Measurements from ENCODE around the gene CRIP1. TPM values are rescaled to one million over a fixed set of nuclear protein-coding genes. Genes with fewer than 3 reads are reported as not detected.

Gene CRIP1
- total and polyA plus RNA-seq, 2 donors (not counting 3 experiments of a cell fraction or from before 2014, with no cell fraction given): 3.1 to 8.1 TPM

DNA sequence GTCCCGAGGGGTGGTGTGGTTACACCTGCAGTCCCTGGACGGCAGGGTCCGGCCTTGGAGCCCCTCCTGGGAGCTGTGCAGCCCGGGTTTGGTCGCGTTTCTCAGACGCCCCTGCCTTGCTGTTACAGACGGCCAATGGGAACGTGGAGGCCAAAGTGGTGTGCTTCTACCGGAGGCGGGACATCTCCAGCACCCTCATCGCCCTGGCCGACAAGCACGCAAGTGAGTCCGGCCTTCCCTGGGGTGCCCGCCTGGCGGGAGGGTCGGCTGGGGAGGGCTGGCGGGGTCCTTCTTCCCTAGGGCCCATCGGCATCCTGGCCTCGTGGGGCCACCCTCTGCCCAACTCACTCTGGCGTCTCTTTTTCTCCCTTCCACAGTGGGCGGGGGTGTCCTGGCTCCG lies 41.4 kb upstream of the CRIP1 start:
- H4K20me1 ChIP-seq (replicated peaks; ENCODE audit: control insufficient read depth, extremely low read depth, insufficient read depth, low read length): no peaks in the 10 kb centered on the region
- H3K9me3 ChIP-seq (replicated peaks; ENCODE audit: control insufficient read depth, insufficient read depth, low read length): no peaks in the 10 kb centered on the region
- peaks cover 0 to 21% of the 10 kb centered on the region in 2 experiments for H3K36me3 ChIP-seq (ENCODE audit: control insufficient read depth in 2 of 2, extremely low read depth in 1 of 2, insufficient read depth in 2 of 2, low read length in 2 of 2)
- H3K27me3 ChIP-seq (ENCODE audit: control insufficient read depth in 2 of 2, insufficient read depth in 2 of 2, low read length in 2 of 2): no peaks in the 10 kb centered on the region
- H3K9ac ChIP-seq (replicated peaks; ENCODE audit: extremely low read depth, insufficient read depth, low read length): no peak overlapping the region
- H3K4me1 ChIP-seq (ENCODE audit: control insufficient read depth, extremely low read depth, insufficient read depth, low read length): no peaks in the 10 kb centered on the region
- no TSS peak for BruUV-seq (replicated peaks)
- H3K4me2 ChIP-seq (ENCODE audit: insufficient read depth, low read length): no peak overlapping the region
- peaks cover 6% of the 10 kb centered on the region for H3K79me2 ChIP-seq (ENCODE audit: control insufficient read depth, insufficient read depth, low read length)
- H3K4me3 ChIP-seq (replicated peaks in 1 of 3; ENCODE audit: insufficient read depth in 1 of 3, low read depth in 1 of 3, low read length in 3 of 3): no peak overlapping the region
- no peaks in the 10 kb centered on the region for H3K9me1 ChIP-seq (replicated peaks; ENCODE audit: control insufficient read depth, extremely low read depth, insufficient read depth, low read length)
- DNase-seq (ENCODE audit: low read depth, low spot score) (no peak), FAIRE-seq (no peak)
- TF ChIP-seq EZH2 (IDR thresholded peaks at IDR 0.05; ENCODE audit: borderline replicate concordance, low read depth, low read length, severe bottlenecking) (no peak), POLR2AphosphoS5 (IDR thresholded peaks at IDR 0.05; ENCODE audit: insufficient read depth, low read depth, low read length) (no peak)
- H2AFZ ChIP-seq (ENCODE audit: low read depth, low read length): no peak overlapping the region
- H3K27ac ChIP-seq (ENCODE audit: insufficient read depth, low read depth, low read length): no peak overlapping the region
- dilution Hi-C loops (cut with MboI; ENCODE audit: extremely low pct_ligation_motif_present, low sequenced_read_pairs) (no loop called here), intact Hi-C loops (cut with micrococcal nuclease) (no loop called here)
- ChIA-PET CTCF (interaction anchor here (0.6 kb wide), 1 partner anchor 44 kb away, joined by 3 read pairs; no protein-coding TSS in a partner anchor), POLR2A (no interaction called here)

DNA sequence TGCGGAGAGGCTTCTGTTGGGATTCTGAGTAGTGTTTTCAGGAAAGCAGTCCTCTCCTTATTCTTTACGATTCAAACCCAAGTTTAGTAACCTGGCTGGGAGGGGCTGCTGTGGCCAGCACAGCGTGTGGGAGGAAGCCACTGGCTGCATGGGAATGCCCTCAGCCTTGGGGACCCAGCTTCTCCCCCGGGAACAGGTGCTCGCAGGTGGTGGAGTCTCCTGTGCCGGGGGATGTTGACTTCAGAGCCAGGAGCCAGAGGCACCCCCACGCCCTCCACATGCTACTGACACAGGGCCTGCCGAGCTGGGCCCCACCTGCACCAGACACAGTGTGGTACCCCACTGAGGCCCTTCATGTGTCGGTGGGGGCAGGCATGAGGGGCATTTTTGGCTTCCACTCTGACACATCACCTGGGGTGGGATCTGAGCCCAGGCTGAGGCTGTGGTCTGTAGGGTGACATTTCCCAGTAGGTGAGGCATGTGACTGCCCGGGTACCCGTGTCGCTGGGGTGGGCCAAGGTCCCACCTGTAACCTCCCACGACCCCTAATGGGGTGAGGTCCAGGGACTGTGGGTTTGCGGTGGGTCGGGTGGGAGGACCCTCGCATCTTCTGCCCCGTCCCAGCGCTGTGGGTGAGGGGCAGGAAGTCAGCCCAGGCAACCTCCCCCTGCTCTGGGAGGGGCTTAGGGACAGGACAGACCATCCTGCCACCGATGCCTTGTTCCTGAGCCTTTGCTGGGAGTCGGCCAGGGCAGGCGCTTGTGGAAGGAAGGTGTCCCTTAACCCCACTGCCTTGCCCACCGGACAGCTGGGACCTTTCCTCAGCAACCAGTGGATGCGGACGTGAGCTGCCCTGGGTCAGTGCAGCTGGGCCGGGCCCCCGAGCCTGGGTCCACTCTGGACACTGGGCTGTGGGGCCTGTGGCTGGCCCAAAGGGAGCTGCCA lies 40.5 kb upstream of the CRIP1 start:
- CTCF ChIA-PET: interaction anchor here (1.2 kb wide), 1 partner anchor 34 kb away, joined by 3 read pairs; no protein-coding TSS in a partner anchor
- Histone ChIP-seq H3K9ac (replicated peaks; ENCODE audit: extremely low read depth, insufficient read depth, low read length) (no peak overlapping the region), H3K4me2 (ENCODE audit: insufficient read depth, low read length) (no peak overlapping the region), H3K9me1 (replicated peaks; ENCODE audit: control insufficient read depth, extremely low read depth, insufficient read depth, low read length) (no peaks in the 10 kb centered on the region), H3K4me3 (replicated peaks in 1 of 3; ENCODE audit: insufficient read depth in 1 of 3, low read depth in 1 of 3, low read length in 3 of 3) (no peak overlapping the region), H3K9me3 (replicated peaks; ENCODE audit: control insufficient read depth, insufficient read depth, low read length) (no peaks in the 10 kb centered on the region), H2AFZ (ENCODE audit: low read depth, low read length) (no peak overlapping the region), H3K27me3 (ENCODE audit: control insufficient read depth in 2 of 2, insufficient read depth in 2 of 2, low read length in 2 of 2) (no peaks in the 10 kb centered on the region), H3K4me1 (ENCODE audit: control insufficient read depth, extremely low read depth, insufficient read depth, low read length) (no peaks in the 10 kb centered on the region), H3K79me2 (ENCODE audit: control insufficient read depth, insufficient read depth, low read length) (peaks cover 6% of the 10 kb centered on the region), H3K27ac (ENCODE audit: insufficient read depth, low read depth, low read length) (no peak overlapping the region), H4K20me1 (replicated peaks; ENCODE audit: control insufficient read depth, extremely low read depth, insufficient read depth, low read length) (no peaks in the 10 kb centered on the region), H3K36me3 (ENCODE audit: control insufficient read depth in 2 of 2, extremely low read depth in 1 of 2, insufficient read depth in 2 of 2, low read length in 2 of 2) (peaks cover 1 to 24% of the 10 kb centered on the region in 2 experiments)
- DNase-seq (ENCODE audit: low read depth, low spot score) (no peak), FAIRE-seq (no peak)
- intact Hi-C loops (cut with micrococcal nuclease) (no loop called here), dilution Hi-C loops (cut with MboI; ENCODE audit: extremely low pct_ligation_motif_present, low sequenced_read_pairs) (no loop called here)
- TF ChIP-seq MYC (IDR thresholded peaks at IDR 0.05; ENCODE audit: low read depth, low read length): no peak
- no peak for TF ChIP-seq JUN (IDR thresholded peaks at IDR 0.05; ENCODE audit: borderline replicate concordance, insufficient read depth, insufficient read length, low read depth)
- TF ChIP-seq, protein P1, sequence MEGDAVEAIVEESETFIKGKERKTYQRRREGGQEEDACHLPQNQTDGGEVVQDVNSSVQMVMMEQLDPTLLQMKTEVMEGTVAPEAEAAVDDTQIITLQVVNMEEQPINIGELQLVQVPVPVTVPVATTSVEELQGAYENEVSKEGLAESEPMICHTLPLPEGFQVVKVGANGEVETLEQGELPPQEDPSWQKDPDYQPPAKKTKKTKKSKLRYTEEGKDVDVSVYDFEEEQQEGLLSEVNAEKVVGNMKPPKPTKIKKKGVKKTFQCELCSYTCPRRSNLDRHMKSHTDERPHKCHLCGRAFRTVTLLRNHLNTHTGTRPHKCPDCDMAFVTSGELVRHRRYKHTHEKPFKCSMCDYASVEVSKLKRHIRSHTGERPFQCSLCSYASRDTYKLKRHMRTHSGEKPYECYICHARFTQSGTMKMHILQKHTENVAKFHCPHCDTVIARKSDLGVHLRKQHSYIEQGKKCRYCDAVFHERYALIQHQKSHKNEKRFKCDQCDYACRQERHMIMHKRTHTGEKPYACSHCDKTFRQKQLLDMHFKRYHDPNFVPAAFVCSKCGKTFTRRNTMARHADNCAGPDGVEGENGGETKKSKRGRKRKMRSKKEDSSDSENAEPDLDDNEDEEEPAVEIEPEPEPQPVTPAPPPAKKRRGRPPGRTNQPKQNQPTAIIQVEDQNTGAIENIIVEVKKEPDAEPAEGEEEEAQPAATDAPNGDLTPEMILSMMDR (IDR thresholded peaks at IDR 0.05; ENCODE audit: extremely low read depth in 1 of 2, insufficient read depth in 1 of 2, low read depth in 1 of 2, low read length in 2 of 2): no peak
- TF ChIP-seq, protein P2, sequence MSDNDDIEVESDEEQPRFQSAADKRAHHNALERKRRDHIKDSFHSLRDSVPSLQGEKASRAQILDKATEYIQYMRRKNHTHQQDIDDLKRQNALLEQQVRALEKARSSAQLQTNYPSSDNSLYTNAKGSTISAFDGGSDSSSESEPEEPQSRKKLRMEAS (IDR thresholded peaks at IDR 0.05; ENCODE audit: insufficient read depth, insufficient read length): no peak
- no peak for TF ChIP-seq FOS (IDR thresholded peaks at IDR 0.05; ENCODE audit: borderline replicate concordance, insufficient read depth, low read length)
- TF ChIP-seq GATA2 (IDR thresholded peaks at IDR 0.05; ENCODE audit: insufficient read depth, insufficient read length, low read depth, low read length): no peak
- no peak for TF ChIP-seq EZH2 (IDR thresholded peaks at IDR 0.05; ENCODE audit: borderline replicate concordance, low read depth, low read length, severe bottlenecking)
- no peak for TF ChIP-seq POLR2AphosphoS5 (IDR thresholded peaks at IDR 0.05; ENCODE audit: insufficient read depth, low read depth, low read length)
- no peak for TF ChIP-seq POLR2A (IDR thresholded peaks at IDR 0.05; ENCODE audit: low read depth, low read length)
- BruUV-seq (replicated peaks): no TSS peak
- POLR2A ChIA-PET: no interaction called here

All from endothelial cell of umbilical vein (primary cell).